Keratinocyte (primary cell): Measurements from ENCODE around the gene ABHD4. TPM values are rescaled to one million over a fixed set of nuclear protein-coding genes. Genes with fewer than 3 reads are reported as not detected.
A peak's percentile ranks its signal among the peaks of the same experiment; 100 is the strongest.

Experiments
- DNase-seq: peaks from one replicate; pipeline ENCODE4 v3.0.0-alpha.2; 2011; ENCODE audit warnings: low read depth, missing footprints, low spot score
- FAIRE-seq: peaks from 2 replicates; lab custom pipeline; 2011; peaks lifted over from hg19 to GRCh38; lab: Jason Lieb, UNC
- H2AFZ ChIP-seq: 2 replicates; pipeline ENCODE4 v1.6.0; 2012; ENCODE audit warnings: low read length, control low read depth, inconsistent platforms; ENCODE audit not compliant: control insufficient read depth
- H3K27ac ChIP-seq: 2 replicates; pipeline ENCODE4 v1.5.1; 2011; ENCODE audit warnings: low read length; ENCODE audit not compliant: control insufficient read depth, insufficient read depth
- H3K27me3 ChIP-seq: 3 replicates; pipeline ENCODE4 v1.6.0; 2011; ENCODE audit warnings: low read length; ENCODE audit not compliant: control insufficient read depth, insufficient read depth; ENCODE audit errors: extremely low read depth
- H3K36me3 ChIP-seq, 2 experiments: 2 replicates in 1 of 2; 3 replicates in 1 of 2; pipeline ENCODE4 v1.5.1; 2011; ENCODE audit warnings: low read length in 2 of 2, mild to moderate bottlenecking in 1 of 2; ENCODE audit not compliant: control insufficient read depth in 2 of 2, insufficient read depth in 2 of 2; ENCODE audit errors: extremely low read depth in 1 of 2
- H3K4me1 ChIP-seq: 3 replicates; pipeline ENCODE4 v1.5.1; 2011; ENCODE audit warnings: low read length; ENCODE audit not compliant: control insufficient read depth, insufficient read depth; ENCODE audit errors: extremely low read depth
- H3K4me2 ChIP-seq: 3 replicates; pipeline ENCODE4 v1.6.0; 2011; ENCODE audit warnings: low read depth, low read length; ENCODE audit not compliant: control insufficient read depth, insufficient read depth; ENCODE audit errors: extremely low read depth
- H3K4me3 ChIP-seq, 3 experiments: fragments of 200-600 bp in 1 of 3; sonication (generic) in 1 of 3; 2 replicates in 2 of 3; 3 replicates in 1 of 3; pipeline ENCODE4 v1.5.1; 2011 to 2016; ENCODE audit warnings: low read length in 3 of 3, mild to moderate bottlenecking in 3 of 3, control low read depth in 2 of 3, inconsistent platforms in 1 of 3, low read depth in 1 of 3, mixed read lengths in 1 of 3, mixed run types in 1 of 3, moderate library complexity in 1 of 3; ENCODE audit not compliant: control insufficient read depth in 2 of 3, insufficient read depth in 2 of 3; ENCODE audit errors: extremely low read depth in 1 of 3
- H3K79me2 ChIP-seq: 2 replicates; pipeline ENCODE4 v1.6.0; 2012; ENCODE audit warnings: low read length; ENCODE audit not compliant: control insufficient read depth, insufficient read depth
- H3K9ac ChIP-seq: 3 replicates; pipeline ENCODE4 v1.6.0; 2011; ENCODE audit warnings: low read length; ENCODE audit not compliant: control insufficient read depth, insufficient read depth; ENCODE audit errors: extremely low read depth
- H3K9me1 ChIP-seq: 3 replicates; pipeline ENCODE4 v1.6.0; 2011; ENCODE audit warnings: low read length; ENCODE audit not compliant: control insufficient read depth, insufficient read depth; ENCODE audit errors: extremely low read depth
- H3K9me3 ChIP-seq: 2 replicates; pipeline ENCODE4 v1.5.1; 2012; ENCODE audit warnings: low read depth, low read length; ENCODE audit not compliant: control insufficient read depth
- H4K20me1 ChIP-seq: 3 replicates; pipeline ENCODE4 v1.6.0; 2011; ENCODE audit warnings: low read length; ENCODE audit not compliant: control insufficient read depth, insufficient read depth; ENCODE audit errors: extremely low read depth
- CTCF ChIP-seq, 3 experiments: IDR thresholded peaks in 1 of 3; conservative IDR thresholded peaks in 1 of 3; optimal IDR thresholded peaks in 1 of 3; 2 replicates in 2 of 3; 3 replicates in 1 of 3; pipeline versions ENCODE3 to v1.5.1; 2011; ENCODE audit warnings: low read length in 3 of 3, mild to moderate bottlenecking in 3 of 3, moderate library complexity in 2 of 3, control low read depth in 1 of 3, inconsistent platforms in 1 of 3; ENCODE audit not compliant: insufficient read depth in 2 of 3; ENCODE audit errors: extremely low read depth in 1 of 3
- EZH2 ChIP-seq: IDR thresholded peaks from one replicate; pipeline ENCODE4 v1.6.1; 2012; ENCODE audit warnings: inconsistent platforms, mild to moderate bottlenecking, low read length, moderate library complexity
- dilution Hi-C: fragments of 300-500 bp; cut with MboI; formaldehyde crosslinking; loops from one replicate; pipeline ENCODE4 v1.7.0; 2020; ENCODE audit warnings: low sequenced_read_pairs; ENCODE audit not compliant: extremely low pct_ligation_motif_present
- polyA plus RNA-seq, 5 experiments: library from polyadenylated mRNA; depleted of rRNA in 3 of 5; stranded (reverse) in 3 of 5; stranded (forward) in 1 of 5; unstranded in 1 of 5; fragments of >200 nt; gene quantifications; 1 replicate in 1 of 5; 2 replicates in 3 of 5; 3 replicates in 1 of 5; pipeline versions ENCODE4 v1.2.1 to v1.2.3, GENCODE V29; 2011 to 2012; ENCODE audit warnings: missing spikeins in 2 of 5, low read depth in 1 of 5, low replicate concordance in 1 of 5

Gene ABHD4
- polyA plus RNA-seq, 1 donor (not counting 4 experiments of a cell fraction or from before 2014, with no cell fraction given): 17.7 TPM

- DNase-seq: peak; percentile 63
- peak; percentile 69 for FAIRE-seq
- dilution Hi-C loops: no loop called here
- Histone ChIP-seq H3K79me2 (no peaks in the 10 kb centered on the region), H4K20me1 (no peaks in the 10 kb centered on the region), H2AFZ (no peak overlapping the region), H3K4me3 (peak overlapping the region in 1 of 3 experiments; percentile 39), H3K9me1 (no peaks in the 10 kb centered on the region), H3K9me3 (no peaks in the 10 kb centered on the region), H3K4me2 (peak overlapping the region; percentile 83), H3K27me3 (no peaks in the 10 kb centered on the region), H3K9ac (peak overlapping the region; percentile 55), H3K27ac (peak overlapping the region; percentile 75), H3K4me1 (peaks cover 22% of the 10 kb centered on the region), H3K36me3 (no peaks in the 10 kb centered on the region)
- TF ChIP-seq EZH2 (no peak), CTCF (optimal IDR thresholded peaks at IDR 0.05 in 1 of 3, IDR thresholded peaks at IDR 0.05 in 1 of 3, conservative IDR thresholded peaks at IDR 0.05 in 1 of 3; ENCODE audit: extremely low read depth in 1 of 3, insufficient read depth in 2 of 3, low read length in 3 of 3) (no peak)
These were observed 42.6 kb upstream of the ABHD4 start for GRCh38 chr14:22555384-22556011.

GRCh38 chr14:22556021-22556989 lies 41.8 kb upstream of the ABHD4 start:
- peak; percentile 99 for DNase-seq
- Histone ChIP-seq H3K27me3 (no peaks in the 10 kb centered on the region), H3K4me1 (peaks cover 22% of the 10 kb centered on the region), H3K79me2 (no peaks in the 10 kb centered on the region), H3K4me3 (peak overlapping the region in 2 of 3 experiments; percentile 5 to 39), H3K9me1 (no peaks in the 10 kb centered on the region), H3K36me3 (no peaks in the 10 kb centered on the region), H4K20me1 (no peaks in the 10 kb centered on the region), H3K9me3 (no peaks in the 10 kb centered on the region), H3K4me2 (peak overlapping the region; percentile 83), H3K27ac (peak overlapping the region; percentile 75), H2AFZ (peak overlapping the region; percentile 14), H3K9ac (peak overlapping the region; percentile 64)
- dilution Hi-C loops: no loop called here
- FAIRE-seq: peak; percentile 57
- TF ChIP-seq CTCF (optimal IDR thresholded peaks at IDR 0.05 in 1 of 3, IDR thresholded peaks at IDR 0.05 in 1 of 3, conservative IDR thresholded peaks at IDR 0.05 in 1 of 3; ENCODE audit: extremely low read depth in 1 of 3, insufficient read depth in 2 of 3, low read length in 3 of 3): no peak
- no peak for TF ChIP-seq EZH2
